NOMO-1 treated with dmso at 0.1 percent for 144 hours (cell line): ENCODE data around the gene ADGRL3.
"Not testable (repeated sequence)": the region's sequence is repeated elsewhere in the genome, so short reads cannot be mapped to it uniquely, and the experiment has no call there.

Source experiments
- DNase-seq: peaks from one replicate; lab custom pipeline; 2025; ENCODE audit not compliant: unreplicated experiment; lab: John Stamatoyannopoulos, UW

Gene ADGRL3

DNA sequence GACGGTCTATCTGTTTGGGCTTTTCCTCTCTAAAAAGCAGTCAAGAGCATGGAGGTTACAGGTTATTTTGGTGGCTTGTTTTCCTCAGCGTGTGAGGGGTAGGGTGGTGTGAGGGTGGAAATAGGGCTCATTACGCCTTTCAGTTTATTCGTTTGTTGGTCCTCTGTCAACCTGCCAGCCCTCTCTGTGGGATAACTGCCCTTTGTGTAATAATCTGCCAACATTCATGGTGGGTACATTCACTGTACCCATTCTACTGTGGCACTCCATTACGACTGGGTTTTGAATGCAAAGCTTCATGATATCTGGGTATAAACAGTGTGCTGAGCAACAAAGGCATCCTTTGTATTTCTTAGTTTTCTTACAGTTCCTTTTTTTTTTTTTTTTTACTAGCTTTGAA lies 136.4 kb downstream of the ADGRL3 start:
- no peak for DNase-seq

DNA sequence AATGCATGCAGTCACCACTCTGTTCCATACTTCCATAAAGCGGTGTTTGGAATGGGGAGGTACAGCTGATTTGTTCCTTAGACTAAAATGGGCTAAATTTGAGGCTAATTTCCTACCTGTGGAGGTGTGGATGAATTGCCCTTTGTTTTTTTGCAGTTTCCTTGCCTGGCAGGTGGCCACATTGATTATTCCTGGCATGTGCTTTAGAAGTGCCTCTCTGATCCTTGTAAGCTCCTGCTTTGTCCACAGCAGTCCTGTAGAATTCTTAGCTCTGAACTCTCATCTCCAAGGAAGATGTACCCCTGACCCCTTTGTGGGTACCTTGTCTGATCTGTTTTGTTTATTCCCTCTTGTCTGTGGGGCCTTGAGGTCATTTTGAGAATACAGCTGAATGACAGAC lies 136.8 kb downstream of the ADGRL3 start:
- no peak for DNase-seq

DNA sequence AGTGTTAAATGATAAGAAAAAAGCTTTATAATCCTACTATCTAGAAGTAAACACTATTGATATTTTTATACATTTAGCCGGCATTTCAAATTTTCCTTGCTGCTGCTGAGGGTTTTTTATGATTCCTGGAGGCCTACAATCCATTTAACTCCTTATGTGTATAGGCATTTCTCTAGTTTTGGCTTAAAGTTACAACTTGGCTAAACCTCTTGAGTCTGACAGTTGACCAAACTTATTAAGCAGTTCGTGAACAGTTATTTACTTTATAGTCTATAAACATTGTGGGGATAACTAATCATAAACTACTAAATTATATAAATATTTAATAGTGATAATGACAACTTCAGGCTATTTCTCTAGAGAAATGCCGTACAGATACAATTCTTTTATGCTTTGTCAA lies 141.9 kb downstream of the ADGRL3 start:
- no peak for DNase-seq

DNA sequence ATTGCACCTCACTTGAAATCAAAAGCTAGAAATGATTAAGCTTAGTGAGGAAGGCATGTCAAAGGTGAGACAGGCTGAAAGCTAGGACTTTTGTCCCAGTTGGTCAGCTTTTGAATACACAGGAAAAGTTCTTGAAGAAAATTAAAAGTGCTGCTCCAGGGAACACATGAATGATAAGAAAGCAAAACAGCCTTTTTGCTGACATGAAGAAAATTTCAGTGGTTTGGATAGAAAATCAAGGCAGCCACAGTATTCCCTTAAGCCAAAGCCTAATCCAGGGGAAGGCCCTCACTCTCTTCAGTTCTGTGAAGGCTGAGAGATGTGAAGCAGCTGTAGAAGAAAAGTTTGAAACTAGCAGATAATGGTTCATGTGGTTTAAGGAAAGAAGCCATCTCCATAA lies 150.8 kb downstream of the ADGRL3 start:
- DNase-seq, result no peak

DNA sequence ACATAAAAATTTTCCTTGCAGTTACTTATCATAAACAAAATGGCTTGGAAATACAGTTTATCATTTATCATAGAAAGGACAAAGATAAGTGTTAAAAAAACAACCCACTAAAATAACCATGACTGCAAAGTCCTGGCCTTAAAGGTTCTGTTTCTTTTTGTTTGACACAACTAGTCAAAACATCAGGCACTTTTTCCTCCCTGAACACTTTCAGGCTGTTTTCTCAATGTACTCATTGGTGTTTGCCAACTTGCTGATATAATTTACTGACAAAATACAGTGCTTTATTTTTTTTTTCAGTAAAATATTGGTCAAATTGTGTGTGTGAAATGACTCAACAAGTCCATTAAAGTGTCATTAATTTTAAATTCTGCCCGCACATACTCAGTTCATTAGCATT lies 156.6 kb downstream of the ADGRL3 start:
- DNase-seq, result no peak

DNA sequence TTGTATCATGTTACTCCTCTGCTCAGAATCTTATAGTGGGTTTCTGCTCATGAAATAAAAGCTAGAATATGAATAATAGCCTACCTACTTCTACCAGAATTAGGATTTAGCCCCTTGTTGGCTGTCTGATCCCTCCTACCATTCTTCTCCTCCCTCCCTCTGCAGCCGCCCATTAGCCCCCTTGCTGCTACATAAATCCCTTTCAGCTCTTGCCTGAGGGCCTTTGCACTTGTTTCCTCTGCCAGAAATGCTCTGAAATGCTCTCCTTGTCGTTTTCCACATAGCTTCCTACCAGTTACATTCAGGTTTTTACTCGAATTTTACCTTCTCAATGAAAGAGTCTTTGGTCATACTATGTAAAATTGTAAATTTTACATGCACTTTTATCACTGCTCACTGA lies 159.2 kb downstream of the ADGRL3 start:
- DNase-seq, result no peak

DNA sequence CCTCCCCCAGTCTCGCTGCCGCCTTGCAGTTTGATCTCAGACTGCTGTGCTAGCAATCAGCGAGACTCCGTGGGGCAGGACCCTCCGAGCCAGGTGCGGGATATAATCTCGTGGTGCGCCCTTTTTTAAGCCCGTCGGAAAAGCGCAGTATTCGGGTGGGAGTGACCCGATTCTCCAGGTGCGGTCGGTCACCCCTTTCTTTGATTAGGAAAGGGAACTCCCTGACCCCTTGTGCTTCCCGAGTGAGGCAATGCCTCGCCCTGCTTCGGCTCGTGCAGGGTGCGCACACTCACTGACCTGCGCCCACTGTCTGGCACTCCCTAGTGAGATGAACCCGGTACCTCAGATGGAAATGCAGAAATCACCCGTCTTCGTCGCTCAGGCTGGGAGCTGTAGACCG lies 172.7 kb downstream of the ADGRL3 start:
- DNase-seq, result not testable (repeated sequence)

DNA sequence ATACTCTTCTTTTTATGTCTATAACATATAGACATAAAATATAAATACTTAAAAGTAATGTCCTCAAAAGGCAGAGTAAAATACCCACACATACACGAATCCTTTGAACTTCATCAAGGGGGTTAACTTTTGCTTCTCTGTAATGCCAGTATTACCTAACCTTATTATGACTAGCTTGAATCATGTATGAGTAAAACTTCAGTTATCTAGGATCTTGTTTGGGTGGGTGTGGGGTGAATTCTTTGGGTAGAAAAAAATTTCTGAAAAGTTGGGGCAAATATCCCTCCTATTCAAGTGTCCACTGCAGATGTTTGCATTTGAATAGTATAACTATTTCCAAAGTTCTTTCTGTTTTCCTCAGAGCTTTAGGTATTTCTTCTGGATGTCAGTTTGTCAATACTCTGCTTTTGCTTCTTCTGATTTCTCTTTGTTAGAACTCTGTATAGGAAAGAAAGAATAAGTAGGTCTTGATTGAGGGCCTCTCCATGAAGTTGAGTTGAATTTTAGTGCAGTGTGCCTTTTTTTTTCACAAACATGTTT lies 173.8 kb downstream of the ADGRL3 start:
- no peak for DNase-seq

DNA sequence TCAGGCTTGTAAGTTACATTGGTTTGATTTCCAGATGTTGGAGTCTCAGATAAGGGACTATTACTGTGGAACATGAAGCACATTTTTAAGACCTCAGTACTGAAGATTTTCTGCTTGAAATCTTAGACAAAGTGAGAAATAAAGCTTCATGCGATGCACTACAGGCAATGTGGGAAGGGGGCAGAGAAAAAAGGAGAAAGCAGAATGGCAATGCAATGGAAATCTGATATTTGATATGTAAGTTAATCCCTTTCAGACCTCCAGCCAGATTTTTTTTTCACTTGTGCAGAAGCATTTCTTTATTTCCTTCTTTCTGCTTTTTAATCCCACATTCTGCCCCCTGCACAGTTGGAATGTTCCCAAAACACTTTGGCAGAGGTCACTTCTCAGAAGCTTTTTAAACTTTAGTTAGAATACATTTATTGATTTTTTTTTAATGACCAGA lies 174.3 kb downstream of the ADGRL3 start:
- no peak for DNase-seq

DNA sequence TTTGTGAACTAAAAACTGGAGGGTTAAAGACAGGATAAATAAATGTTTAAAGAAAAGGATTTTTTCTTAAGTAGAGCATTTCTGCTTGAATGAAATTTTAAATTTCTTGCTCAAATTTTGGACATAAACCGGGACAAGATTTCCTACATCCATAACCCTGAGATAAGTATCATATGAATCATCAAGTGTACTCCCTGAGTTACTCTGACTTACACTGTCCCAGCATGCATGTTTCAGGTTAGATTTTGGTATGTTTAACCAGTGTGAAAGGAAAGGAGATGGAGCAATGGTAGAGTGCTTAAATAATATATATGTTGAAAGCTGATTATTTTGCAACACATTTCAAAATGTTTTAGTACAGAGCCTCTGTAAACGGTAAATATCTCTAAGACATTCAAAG lies 175.2 kb downstream of the ADGRL3 start:
- no peak for DNase-seq

DNA sequence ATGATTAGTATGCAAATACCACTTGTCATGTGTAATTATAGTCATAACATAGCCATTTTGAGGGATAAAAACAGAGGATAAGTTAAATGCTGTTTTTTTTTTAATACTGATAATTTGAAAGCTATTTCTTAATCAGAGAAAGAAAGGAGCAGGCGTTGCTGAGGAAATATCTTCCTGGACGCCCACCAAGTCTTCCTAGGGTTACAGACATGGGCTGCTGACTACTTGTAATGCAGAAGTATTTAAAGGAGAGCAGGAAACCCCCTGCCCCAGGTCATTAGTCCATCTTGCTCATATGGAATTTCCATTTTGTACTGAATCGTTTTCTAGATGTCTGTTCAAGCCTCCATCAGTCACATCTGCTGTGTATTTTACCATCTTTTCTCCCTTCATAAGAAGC lies 176.2 kb downstream of the ADGRL3 start:
- DNase-seq, result no peak

DNA sequence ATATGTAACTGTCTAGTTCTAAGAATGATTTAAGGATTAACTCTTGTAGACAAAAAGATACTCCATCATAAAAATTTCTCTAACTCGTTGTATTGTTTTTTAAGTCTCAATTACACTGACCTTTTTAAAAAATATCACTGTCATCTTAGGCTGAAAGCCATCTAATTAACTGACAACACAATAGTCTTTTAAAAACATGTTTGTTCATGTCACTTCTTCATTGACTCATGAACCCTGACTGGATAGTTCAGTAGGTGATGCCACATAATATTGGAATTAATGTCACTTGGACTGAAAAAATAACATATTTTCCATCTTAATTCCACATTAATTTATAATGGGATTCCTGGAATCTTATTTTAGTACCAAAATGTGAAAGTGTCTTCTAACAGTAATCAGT lies 179.3 kb downstream of the ADGRL3 start:
- DNase-seq, result no peak

DNA sequence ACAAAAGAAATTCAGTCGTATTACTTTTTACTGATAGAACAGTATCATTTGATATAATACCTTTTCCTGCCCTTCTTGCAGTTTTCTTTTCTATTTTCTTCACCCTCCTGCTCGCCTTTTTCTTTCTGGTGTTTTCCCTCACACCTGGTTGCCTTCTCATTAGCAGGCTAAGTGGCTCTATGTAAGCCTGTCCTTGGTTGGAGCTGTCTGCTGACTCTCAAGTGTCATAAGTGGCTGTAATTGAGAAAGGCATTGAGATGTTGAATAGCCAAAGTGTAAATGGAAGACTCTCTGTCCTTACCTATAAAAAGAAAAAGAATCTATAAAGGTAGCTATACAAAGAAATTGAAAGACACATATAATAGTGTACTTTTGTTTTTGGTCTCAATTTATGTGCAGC lies 180.7 kb downstream of the ADGRL3 start:
- no peak for DNase-seq

DNA sequence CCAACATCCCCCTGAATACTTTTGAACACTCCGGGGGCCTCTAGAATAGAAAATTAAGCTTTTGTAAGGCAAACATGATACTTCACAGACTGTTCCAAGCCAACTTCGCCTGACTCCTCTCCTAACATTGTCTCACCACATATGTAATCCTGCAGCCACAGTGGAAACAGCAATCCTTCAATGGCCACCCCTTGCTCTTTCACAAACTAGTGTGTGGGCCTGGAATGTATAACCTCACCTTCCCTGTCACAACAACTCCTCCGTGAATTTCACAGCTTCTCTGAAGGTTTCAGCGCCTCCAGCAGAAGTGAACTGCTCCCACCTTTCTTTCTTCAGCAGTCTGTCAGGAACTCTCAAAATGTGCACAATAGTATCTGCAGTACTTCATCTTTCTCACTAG lies 185.1 kb downstream of the ADGRL3 start:
- no peak for DNase-seq

DNA sequence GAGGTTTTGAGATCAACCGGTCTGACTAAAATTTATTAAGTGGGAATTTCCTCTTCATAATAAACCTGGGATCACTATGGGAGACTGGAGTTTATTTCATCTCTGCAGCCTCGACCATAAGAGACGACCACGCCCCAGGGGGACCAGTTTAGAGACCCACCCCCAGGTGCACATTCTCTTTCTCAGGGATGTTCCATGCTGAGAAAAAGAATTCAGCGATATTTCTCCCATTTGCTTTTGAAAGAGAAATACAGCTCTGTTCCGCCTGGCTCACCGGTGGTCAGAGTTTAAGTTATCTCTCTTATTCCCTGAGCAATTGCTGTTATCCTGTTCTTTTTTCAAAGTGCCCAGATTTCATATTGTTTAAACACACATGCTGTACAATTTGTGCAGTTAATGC lies 187.2 kb downstream of the ADGRL3 start:
- not testable (repeated sequence) for DNase-seq

DNA sequence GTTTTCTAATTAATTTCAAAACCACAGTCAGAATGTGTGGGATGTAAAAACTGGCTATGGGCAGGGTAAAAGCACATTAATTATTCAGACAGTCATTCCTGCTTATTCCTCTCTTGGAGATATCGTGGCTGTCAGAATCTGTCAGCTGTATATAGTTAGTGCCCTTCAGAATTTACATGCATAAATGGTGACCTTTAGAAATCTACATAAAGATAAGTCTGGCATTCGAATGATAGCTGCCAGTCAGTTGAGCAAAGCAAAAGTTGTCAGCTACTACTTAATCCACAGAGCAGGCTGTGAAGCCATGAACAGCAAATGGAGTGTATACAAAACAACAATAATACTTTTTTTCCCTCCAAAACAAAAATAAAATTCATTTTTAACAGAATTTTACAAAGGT lies 189.5 kb downstream of the ADGRL3 start:
- DNase-seq, result no peak

DNA sequence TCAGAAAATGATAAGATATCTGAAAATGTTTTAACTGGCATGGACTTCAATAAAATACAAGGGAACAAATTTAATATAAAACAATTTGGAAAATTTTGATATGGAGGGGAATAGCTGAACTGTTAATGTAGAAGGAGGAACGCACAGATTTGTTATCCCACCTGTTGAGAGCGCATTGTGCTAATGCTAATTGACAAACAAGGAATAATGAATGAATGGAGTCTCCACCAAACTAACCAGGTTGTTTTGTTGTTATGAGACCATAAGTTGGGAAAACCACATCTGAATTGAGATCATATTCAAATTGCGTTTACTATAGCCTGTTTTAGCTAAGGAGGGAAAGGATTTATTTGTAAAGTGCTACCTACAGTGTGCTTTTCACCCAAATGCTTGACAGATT lies 195.6 kb downstream of the ADGRL3 start:
- DNase-seq, result no peak

DNA sequence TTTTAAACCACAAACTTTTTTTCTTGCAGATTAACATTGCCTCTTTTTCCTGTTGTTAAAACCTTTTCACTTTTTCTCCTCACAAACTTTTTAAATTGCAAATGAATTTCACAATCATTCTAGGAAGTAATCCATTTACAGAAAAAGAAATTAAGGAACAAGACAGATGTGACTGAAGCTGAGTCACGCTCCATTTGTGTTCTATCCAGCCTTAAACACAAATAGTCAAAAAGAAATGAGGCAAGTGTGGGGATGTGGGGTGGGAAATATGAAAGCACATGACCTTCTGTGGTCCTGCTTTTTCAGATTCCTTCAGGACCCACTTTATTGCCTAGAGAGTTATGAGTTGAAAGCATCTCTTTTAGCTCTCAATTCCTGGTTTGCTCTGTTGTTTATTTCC lies 197.0 kb downstream of the ADGRL3 start:
- DNase-seq, result no peak

DNA sequence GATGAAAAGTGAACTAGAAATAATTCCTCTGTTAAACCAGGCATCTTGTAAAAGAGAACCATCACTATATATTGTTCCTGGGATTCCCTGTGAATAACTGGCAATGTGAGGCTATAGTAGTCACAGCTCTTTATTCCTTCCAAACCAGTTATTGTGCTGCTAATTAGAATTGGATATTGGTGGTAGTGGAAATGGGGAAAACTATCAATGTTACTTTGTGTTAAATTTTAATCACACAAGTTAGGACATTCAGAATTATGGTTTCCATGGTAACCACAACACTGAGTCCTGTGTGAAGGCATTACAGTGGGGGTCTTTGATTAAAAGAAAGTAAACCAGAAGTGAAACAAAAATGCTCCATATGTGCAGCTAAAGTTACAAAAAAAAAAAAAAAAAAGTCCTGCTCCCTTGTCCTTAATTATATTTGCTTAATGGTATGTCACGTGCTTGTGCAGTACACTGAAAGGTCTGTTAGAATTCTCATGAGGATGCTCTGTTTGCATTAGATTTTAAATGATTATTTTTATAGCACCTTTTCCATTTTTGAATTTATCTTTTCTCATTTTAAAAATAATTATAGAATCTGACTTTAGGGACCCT lies 200.4 kb downstream of the ADGRL3 start:
- no peak for DNase-seq

DNA sequence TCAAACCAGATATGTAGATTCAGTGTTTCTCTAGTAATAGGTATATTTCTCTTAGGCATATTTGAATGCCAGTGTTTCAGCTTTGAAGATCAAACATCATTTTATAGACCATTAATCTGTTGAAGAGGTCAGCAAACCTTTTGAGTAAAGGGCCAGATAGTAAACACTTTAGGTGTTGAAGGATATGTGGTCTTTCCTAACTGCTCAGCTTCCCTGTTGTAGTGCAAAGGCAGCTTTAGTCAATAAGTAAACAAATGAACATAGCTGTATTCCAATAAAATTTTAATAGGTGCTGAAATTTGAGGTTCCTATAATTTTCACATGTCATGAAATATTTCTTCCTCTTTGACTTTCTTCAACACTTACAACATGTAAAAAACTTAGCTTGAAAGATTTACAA lies 201.6 kb downstream of the ADGRL3 start:
- no peak for DNase-seq

DNA sequence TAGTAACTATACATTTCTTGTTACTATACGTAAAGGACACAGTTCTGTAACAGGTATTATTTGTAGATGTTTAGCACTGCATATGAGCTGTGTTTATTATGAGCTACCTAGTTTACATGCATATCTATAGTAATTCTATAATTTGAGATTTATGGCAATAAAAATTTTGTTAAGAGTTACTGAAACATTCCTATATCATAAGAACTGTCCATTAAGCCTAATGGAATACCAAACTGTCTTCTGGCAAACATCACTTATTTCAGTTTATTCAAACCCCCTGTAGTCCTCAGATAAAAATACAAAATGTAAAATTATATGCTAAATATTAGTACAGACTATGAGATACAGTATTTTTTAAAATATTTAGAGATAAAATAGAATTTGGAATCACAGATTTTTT lies 205.2 kb downstream of the ADGRL3 start:
- no peak for DNase-seq

DNA sequence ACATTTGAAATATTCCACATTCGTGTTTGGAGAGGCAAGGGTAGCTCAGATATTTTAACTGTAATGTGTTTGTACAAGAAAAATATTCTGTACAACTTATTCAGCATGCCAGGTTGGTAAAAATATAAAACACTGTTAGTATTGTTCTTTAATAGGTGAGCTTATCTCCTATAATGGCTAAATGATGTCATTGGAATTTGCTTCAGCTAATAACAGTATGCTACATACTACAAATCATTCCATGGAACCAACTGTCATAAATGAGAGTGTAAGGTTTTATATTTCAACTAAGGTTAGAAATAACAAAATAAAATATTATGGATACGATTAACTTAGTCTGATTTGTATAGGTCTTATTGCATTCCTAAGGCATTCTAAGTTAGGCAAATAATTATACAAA lies 206.6 kb downstream of the ADGRL3 start:
- DNase-seq, result no peak
